GM19099 (cell line): ENCODE results near the gene EFCAB5.

Source experiments
- POLR2A ChIP-seq: IDR thresholded peaks from 3 replicates; pipeline ENCODE4 v1.6.1; 2011; ENCODE audit warnings: low read depth; ENCODE audit not compliant: insufficient read length; ENCODE audit errors: extremely low read depth

EFCAB5 gene

DNA sequence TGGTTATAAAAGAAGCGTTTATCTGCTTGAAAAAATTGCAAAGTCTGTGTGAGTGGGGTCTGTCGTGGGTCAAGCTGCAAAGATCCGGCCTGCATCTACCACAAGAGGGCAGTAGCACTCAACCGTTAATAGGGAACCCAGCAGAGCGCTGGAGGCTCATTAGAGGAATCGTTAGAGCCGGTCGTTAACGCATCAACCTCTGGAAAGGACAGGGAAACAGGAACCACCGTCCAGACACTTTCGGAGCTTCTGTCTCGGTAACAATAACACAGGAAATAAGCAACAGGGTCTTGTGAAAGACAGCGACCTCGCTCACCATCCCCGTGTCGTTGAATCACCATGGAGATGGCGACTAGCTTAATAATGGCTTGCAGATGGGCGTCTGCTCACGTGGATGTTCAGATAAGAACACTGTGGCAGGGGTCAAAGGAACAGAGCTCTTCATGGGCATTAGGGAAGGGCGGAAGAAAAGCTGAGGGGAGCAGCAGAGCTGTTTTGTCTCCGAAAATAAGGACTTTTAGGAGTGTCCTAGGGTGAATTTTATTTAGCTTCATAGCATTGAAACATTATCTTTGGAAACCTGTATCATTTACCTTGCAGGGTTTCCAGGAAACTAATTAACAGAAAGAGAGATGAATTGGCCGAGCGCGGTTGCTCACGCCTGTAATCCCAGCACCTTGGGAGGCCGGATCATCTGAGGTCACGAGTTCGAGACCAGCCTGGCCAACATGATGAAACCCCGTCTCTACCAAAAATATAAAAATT lies 163.3 kb downstream of the EFCAB5 start:
- no peak for TF ChIP-seq POLR2A

DNA sequence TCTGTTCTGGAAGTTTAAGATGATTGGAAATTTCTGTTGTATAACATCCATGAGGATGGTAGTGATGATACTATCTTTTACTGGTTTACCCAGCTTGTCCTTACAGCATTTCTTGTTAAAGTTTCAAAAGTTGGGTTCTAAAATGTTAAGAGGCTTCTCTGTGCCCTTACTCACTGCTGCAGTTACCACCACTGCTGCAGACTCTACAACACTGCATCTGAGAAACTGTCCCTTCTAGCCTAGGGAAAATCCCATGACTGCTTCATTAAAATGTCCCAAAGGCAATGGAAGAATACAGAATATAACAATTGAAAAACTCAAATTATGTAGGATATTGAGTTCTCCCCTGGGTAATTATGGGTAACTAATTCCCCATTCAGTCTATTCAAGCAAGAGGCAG lies 171.4 kb downstream of the EFCAB5 start:
- no peak for TF ChIP-seq POLR2A

- TF ChIP-seq POLR2A = no peak
These were observed 171.8 kb downstream of the EFCAB5 start for GRCh38 chr17:30113213-30113612.

DNA sequence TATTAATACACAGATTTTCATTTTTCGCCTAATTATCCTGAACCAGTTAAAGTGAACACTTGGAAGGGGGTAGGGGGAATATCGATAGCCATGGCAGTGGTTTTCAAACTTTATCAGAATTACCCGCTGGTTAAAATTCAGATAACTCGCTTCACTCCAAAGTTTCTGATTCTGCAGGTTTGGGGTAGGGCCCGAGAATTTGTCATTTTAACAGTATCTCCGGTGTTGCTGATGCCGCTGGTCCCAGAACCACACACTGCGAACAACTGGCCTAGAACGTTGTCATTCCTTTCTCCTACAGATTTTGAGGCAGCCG lies 174.9 kb downstream of the EFCAB5 start:
- TF ChIP-seq POLR2A = no peak

GRCh38 chr17:30116661-30117551 lies 175.5 kb downstream of the EFCAB5 start, which contains the start of gene NSRP1:
Gene NSRP1 (plus strand): TSS chr17:30116816. CDS start chr17:30116844, 28 bp downstream.
- TF ChIP-seq POLR2A = peak; percentile 98

DNA sequence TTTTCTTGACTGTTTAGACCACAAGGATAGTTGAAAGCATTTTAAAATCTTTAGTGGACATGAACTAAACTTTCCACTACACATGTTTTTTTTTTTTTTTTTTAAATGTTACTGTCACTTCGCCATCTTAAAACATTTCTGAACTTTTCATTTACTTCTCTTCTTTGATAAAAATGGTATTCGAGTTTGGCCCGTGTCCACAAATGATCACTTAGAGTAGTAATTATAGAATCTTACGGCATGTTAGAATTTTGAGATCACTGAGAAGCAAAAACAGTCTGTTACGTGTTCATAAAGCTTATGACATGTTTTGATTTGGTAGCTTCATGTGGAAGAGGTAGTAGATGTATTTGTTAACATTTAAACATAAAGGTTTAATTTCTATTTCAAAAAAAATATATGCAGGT lies 176.2 kb downstream of the EFCAB5 start:
- no peak for TF ChIP-seq POLR2A

DNA sequence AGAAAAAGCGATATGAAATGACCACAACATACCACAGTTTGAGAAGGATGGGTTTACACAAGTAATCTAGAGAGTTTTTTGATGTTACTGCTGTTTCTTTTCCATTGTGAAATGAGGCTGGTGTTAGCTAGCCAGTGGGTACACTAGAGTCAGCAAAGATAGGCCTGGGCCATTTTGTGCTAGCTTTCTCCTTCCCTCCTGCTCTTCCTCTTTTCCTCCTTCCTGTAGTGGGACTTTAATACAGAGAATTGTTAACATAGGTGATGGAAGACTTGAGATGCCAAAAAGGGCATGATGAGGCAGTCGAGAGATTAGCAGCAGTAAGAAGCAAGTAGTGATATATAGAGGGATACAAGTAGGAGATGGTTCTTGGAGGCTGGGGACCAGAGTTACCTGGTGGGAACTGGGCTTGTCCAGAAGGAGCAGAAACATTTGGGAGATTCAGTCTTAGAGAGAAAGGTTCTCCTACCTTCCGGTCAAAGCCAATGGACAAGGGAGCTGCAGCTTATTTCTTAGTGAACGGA lies 182.9 kb downstream of the EFCAB5 start:
- no peak for TF ChIP-seq POLR2A

DNA sequence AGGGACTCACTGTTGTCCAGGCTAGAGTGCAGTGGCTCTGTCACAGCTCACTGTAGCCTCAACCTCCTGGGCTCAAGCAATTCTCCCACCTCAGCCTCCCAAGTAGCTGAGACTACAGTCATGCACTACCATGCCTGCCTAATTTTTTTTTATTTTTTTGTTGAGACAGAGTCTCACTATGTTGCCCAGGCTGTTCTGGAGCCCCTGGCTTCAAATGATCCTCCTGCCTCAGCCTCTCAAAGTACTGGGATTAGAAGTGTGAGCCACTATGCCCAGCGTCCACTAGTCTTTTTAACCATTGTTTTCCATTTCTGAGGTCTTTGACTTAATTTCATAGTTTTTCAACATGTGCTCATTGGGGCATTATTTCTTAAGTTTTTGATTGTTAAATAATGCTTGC lies 188.7 kb downstream of the EFCAB5 start:
- TF ChIP-seq POLR2A = no peak

DNA sequence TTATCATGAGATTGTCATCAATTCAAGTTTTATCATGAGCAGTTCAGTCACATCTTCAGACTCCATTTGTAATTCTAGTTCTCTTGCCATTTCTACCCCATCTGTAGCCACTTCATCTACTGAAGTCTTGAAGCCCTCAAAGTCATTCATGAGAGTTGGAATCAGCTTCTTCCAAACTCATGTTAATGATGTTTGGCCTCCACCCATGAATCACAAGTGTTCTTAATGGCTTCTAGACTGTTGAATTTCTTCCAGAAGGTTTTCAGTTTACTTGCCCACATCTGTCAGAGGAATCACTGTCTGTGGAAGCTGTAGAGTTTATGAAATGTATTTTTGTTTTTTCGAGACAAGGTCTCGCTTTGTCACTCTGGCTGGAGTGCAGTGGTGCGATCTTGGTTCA lies 191.2 kb downstream of the EFCAB5 start:
- no peak for TF ChIP-seq POLR2A

GRCh38 chr17:30133197-30133596 lies 191.8 kb downstream of the EFCAB5 start:
- TF ChIP-seq POLR2A = no peak

DNA sequence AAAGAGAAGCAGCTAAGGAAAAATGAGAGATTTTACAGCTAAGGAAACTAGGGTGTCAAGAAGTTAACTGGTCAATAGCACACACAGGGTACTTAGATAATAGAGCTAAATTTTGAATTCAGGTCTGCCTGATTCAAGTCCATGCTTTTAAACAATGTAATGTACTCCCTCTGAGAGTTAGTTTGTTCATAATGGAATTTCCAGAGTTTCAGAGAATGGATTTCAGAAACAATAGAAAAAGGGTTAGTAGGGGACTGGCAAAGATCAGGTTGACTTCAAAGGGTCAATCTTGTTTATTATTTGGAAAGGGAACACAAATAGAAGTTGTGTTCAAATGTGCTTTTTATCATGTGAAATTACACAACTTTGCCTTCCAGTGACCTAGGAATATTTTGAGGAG lies 193.1 kb downstream of the EFCAB5 start:
- TF ChIP-seq POLR2A = no peak

DNA sequence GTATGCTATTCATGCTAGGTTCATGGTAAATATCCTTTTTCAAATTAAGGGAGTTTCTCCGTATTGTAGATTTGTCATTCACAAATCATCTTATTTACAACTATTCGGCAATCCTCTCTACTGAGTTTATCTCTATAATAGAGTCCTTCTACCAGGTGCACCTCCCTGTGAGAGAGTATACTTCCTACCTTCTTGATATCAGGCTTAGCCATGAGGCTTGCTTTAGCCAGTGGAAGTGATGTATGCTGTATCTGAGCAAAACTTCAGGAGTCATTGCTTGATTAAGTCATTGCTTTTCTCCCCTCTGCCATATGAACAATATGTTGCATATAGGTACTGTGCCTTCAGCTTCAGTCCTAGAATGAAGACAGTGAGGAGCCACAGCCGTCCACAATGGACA lies 195.7 kb downstream of the EFCAB5 start:
- TF ChIP-seq POLR2A = no peak

- no peak for TF ChIP-seq POLR2A
These were observed 206.9 kb downstream of the EFCAB5 start for GRCh38 chr17:30148376-30148775.

DNA sequence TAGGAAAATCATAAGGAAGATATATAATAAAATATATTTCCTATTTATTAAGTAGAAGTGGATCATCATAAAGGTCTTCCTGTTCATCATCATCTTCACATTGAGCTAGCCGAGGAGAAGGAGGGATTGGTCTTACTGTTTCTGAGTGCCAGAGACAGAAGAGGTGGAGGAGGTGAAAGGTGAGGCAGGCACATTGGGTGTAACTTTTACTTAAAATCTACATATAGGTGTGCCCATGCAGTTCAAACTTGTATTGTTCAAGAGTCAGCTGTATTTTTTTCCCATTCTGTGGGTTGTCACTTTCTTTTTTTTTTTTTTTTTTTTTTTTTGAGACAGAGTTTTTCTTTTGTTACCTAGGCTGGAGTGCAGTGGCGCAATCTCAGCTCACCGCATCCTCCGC lies 210.0 kb downstream of the EFCAB5 start:
- TF ChIP-seq POLR2A = no peak

DNA sequence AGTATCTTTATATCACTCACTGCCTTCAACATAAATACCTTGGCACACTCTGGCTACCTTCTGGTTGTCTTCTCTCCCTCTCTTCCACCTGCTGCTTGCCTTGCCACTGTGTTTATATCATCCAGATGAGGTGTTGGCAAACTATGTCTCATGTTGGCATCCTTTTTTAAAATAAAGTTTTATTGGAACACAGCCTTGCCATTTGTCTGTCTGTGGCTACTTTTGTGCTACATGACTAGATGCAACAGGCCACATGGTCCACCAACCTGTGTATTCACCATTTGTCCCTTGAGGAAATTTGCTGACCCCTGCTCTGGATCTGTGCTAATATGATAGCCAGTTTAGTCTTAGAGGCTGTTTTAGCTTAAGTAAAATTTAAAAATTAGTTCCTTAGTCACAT lies 212.0 kb downstream of the EFCAB5 start:
- TF ChIP-seq POLR2A = no peak

DNA sequence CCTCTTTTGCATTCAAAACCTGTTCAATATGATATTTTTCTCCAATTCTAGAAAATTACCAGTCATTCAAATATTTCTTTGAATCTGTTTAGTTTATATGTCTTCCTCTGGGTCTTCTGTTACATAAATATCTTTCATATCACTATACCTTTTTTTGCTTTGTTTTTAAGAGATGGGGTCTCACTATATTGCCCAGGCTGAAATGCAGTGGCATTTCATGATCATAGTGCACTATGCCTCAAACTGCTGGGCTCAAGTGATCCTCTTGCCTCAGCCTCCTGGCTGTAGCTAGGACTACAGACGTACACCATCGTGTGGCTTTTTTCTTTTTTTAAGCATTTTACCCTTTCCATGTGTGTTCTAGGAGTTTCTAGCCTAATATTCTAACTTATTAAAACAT lies 214.0 kb downstream of the EFCAB5 start:
- TF ChIP-seq POLR2A = no peak
